A673 (cell line): Measurements from ENCODE around the gene IPO5.

Experiments used
- CTCF ChIP-seq: fragments of 300-800, 200-600 bp; sonication (generic); conservative IDR thresholded peaks from 2 replicates; pipeline ENCODE4 v1.5.1; 2017; ENCODE audit warnings: low read depth, mild to moderate bottlenecking, antibody characterized with exemption, low read length, moderate library complexity, mixed read lengths
- EZH2 ChIP-seq: fragments of 200-600 bp; sonication (generic); IDR thresholded peaks from 2 replicates; pipeline ENCODE4 v1.6.1; 2017; ENCODE audit warnings: borderline replicate concordance, low read depth, mild to moderate bottlenecking, mixed read lengths, antibody characterized with exemption, low read length; ENCODE audit not compliant: poor library complexity, severe bottlenecking

- TF ChIP-seq CTCF (no peak), EZH2 (no peak)
Observed at GRCh38 chr13:97982286-97982685, 28.8 kb downstream of the IPO5 start.
